ENCODE data around the gene VPS26C. TPM values are rescaled to one million over a fixed set of nuclear protein-coding genes. Genes with fewer than 3 reads are reported as not detected.
"Not testable (repeated sequence)": the region's sequence is repeated elsewhere in the genome, so short reads cannot be mapped to it uniquely, and the experiment has no call there.

Gene VPS26C
- total and polyA plus RNA-seq, 7 donors: 29.6 to 78.2 (median 51.4) TPM

GRCh38 chr21:37226041-37226920 lies 40.9 kb downstream of the VPS26C start:
- TF ChIP-seq, protein P1, sequence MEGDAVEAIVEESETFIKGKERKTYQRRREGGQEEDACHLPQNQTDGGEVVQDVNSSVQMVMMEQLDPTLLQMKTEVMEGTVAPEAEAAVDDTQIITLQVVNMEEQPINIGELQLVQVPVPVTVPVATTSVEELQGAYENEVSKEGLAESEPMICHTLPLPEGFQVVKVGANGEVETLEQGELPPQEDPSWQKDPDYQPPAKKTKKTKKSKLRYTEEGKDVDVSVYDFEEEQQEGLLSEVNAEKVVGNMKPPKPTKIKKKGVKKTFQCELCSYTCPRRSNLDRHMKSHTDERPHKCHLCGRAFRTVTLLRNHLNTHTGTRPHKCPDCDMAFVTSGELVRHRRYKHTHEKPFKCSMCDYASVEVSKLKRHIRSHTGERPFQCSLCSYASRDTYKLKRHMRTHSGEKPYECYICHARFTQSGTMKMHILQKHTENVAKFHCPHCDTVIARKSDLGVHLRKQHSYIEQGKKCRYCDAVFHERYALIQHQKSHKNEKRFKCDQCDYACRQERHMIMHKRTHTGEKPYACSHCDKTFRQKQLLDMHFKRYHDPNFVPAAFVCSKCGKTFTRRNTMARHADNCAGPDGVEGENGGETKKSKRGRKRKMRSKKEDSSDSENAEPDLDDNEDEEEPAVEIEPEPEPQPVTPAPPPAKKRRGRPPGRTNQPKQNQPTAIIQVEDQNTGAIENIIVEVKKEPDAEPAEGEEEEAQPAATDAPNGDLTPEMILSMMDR (IDR thresholded peaks at IDR 0.05): no peak
- DNase-seq: no peak
- H3K9me3 ChIP-seq: no peaks in the 10 kb centered on the region
- no peaks in the 10 kb centered on the region for H3K27me3 ChIP-seq (ENCODE audit: insufficient read depth in 3 of 3, low read length in 2 of 3)
- peaks cover 3 to 84% of the 10 kb centered on the region in 2 donors for H3K36me3 ChIP-seq (ENCODE audit: insufficient read depth in 1 of 2, low read depth in 1 of 2)
- WGBS, 3 donors: 93 to 95% (median 94%) methylated on average over 17 to 18 of the region's 18 CpGs
- intact Hi-C loops (cut with DNase I): no loop called here
- H3K4me3 ChIP-seq: no peak overlapping the region
- H3K4me1 ChIP-seq: no peaks in the 10 kb centered on the region
- H3K27ac ChIP-seq: no peak overlapping the region
- ATAC-seq: no peak

- peaks cover 3% of the 10 kb centered on the region for H3K4me1 ChIP-seq
- no peak for ATAC-seq
- no peaks in the 10 kb centered on the region for H3K27me3 ChIP-seq (ENCODE audit: insufficient read depth in 3 of 3, low read length in 2 of 3)
- TF ChIP-seq, protein P1 (IDR thresholded peaks at IDR 0.05): no peak
- no peak overlapping the region for H3K27ac ChIP-seq
- intact Hi-C loops (cut with DNase I): loop anchor here (5.0 kb wide), 3 partner anchors 32 to 142 kb away; partner anchors contain the start of genes DYRK1A (in 1 of the 2) and VPS26C (in 1 of the 2)
- DNase-seq: no peak
- 91 to 93% (median 92%) methylated on average over 21 of the region's 21 CpGs for WGBS, 3 donors
- H3K36me3 ChIP-seq (ENCODE audit: insufficient read depth in 1 of 2, low read depth in 1 of 2): peaks cover 3 to 72% of the 10 kb centered on the region in 2 donors
- no peaks in the 10 kb centered on the region for H3K9me3 ChIP-seq
- H3K4me3 ChIP-seq: no peak overlapping the region
Observed at GRCh38 chr21:37224861-37225839, 42.0 kb downstream of the VPS26C start.

DNA sequence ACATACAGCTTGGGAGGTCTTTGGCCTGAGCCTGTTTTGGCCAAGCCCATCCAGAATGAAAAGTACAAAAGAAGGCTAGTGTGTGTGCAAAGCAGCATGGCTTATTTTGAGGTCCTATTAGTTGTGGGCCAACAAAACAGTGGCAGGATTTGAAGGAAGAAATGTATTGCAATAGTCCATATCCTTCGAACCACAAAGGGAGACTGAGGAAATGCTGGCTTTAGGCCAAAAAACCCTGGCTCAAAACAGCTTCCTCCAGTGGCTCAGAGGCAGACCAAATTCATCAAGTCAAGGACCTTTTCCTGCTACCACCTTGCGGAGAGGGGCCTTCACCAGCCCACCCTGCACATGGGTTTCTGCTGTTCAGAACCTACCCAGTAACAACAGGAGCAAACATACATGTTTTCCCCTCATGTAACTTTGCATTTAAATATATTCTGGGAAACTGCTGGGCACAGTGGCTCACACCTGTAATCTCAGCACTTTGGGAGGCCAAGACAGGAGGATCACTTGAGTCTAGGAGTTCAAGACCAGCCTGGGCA lies 43.3 kb downstream of the VPS26C start:
- Histone ChIP-seq H3K9me3 (no peaks in the 10 kb centered on the region), H3K4me1 (peaks cover 8% of the 10 kb centered on the region), H3K4me3 (no peak overlapping the region), H3K27ac (no peak overlapping the region), H3K36me3 (ENCODE audit: insufficient read depth in 1 of 2, low read depth in 1 of 2) (peaks cover 3 to 60% of the 10 kb centered on the region in 2 donors), H3K27me3 (ENCODE audit: insufficient read depth in 3 of 3, low read length in 2 of 3) (no peaks in the 10 kb centered on the region)
- ATAC-seq (no peak), DNase-seq (no peak)
- TF ChIP-seq, protein P1 (IDR thresholded peaks at IDR 0.05): no peak
- WGBS, 3 donors: 87 to 92% (median 90%) methylated on average over 2 of the region's 2 CpGs
- intact Hi-C loops (cut with DNase I): loop anchor here (5.0 kb wide), 3 partner anchors 33 to 143 kb away; partner anchors contain the start of genes DYRK1A (in 1 of the 2) and VPS26C (in 1 of the 2)

- 78 to 90% (median 80%) methylated on average over 2 to 3 of the region's 3 CpGs for WGBS, 3 donors
Observed at GRCh38 chr21:37222248-37222647, 44.9 kb downstream of the VPS26C start.

More at GRCh38 chr21:37222248-37222647, 44.9 kb downstream of the VPS26C start:
- DNase-seq; H3K4me3 ChIP-seq; H3K27me3 ChIP-seq (ENCODE audit: insufficient read depth in 3 of 3, low read length in 2 of 3); H3K9me3 ChIP-seq; H3K4me1 ChIP-seq; H3K27ac ChIP-seq; ATAC-seq: not testable (repeated sequence)
- H3K36me3 ChIP-seq (ENCODE audit: insufficient read depth in 1 of 2, low read depth in 1 of 2): peaks cover 0 to 44% of the 10 kb centered on the region in 2 donors
- intact Hi-C loops (cut with DNase I): loop anchor here (5.0 kb wide), 3 partner anchors 35 to 145 kb away; partner anchors contain the start of genes DYRK1A (in 1 of the 2) and VPS26C (in 1 of the 2)

Measured in psoas muscle (tissue), 8 donors.